IMR-90 (cell line): Measurements from ENCODE around the gene COCH. TPM values are rescaled to one million over a fixed set of nuclear protein-coding genes. Genes with fewer than 3 reads are reported as not detected.

Source experiments
- ATAC-seq: fragments of 200-7000 bp; cut with Tn5 transposase; 2 replicates; pipeline ENCODE4 v1.9.1; 2020; ENCODE audit warnings: low read depth, mild to moderate bottlenecking, moderate library complexity
- BruUV-seq: library from RNA; stranded (reverse); fragments of 400-500 nt; replicated peaks from 2 replicates; lab custom pipeline; 2021; lab: Mats Ljungman, UMichigan
- CTCF ChIA-PET: fragments of 300-600 bp; formaldehyde crosslinking; extraction: SDS; loops from one replicate; lab custom pipeline; 2021; ENCODE audit warnings: antibody characterized with exemption; lab: Yijun Ruan, JAX
- POLR2A ChIA-PET: fragments of 300-600 bp; sonication (Branson Sonifier 250); formaldehyde crosslinking; loops from one replicate; lab custom pipeline; 2022; ENCODE audit warnings: antibody characterized with exemption; ENCODE audit not compliant: unreplicated experiment; lab: Charles Lee
- DNase-seq: peaks from one replicate; pipeline ENCODE4 v3.0.0; 2013
- H2AFZ ChIP-seq: replicated peaks from 2 replicates; pipeline ENCODE3; 2013; ENCODE audit warnings: low read length, mild to moderate bottlenecking; ENCODE audit not compliant: poor library complexity
- H2AK5ac ChIP-seq: 2 replicates; pipeline ENCODE4 v1.6.1; 2013; ENCODE audit warnings: low read depth, low read length, inconsistent platforms
- H2AK9ac ChIP-seq: replicated peaks from 2 replicates; pipeline ENCODE3; 2013; ENCODE audit warnings: mild to moderate bottlenecking, low read depth, low read length, moderate library complexity; ENCODE audit not compliant: poor library complexity
- H2BK120ac ChIP-seq: 2 replicates; pipeline ENCODE4 v1.6.1; 2013; ENCODE audit warnings: low read depth, low read length, inconsistent platforms
- H2BK15ac ChIP-seq: 3 replicates; pipeline ENCODE4 v1.6.1; 2013; ENCODE audit warnings: low read depth, low read length, inconsistent platforms
- H2BK20ac ChIP-seq: 2 replicates; pipeline ENCODE4 v1.6.1; 2013; ENCODE audit warnings: low read depth, mild to moderate bottlenecking, inconsistent platforms, low read length, moderate library complexity
- H2BK5ac ChIP-seq: 2 replicates; pipeline ENCODE4 v1.6.1; 2013; ENCODE audit warnings: mild to moderate bottlenecking, low read depth, low read length, inconsistent platforms; ENCODE audit not compliant: poor library complexity, severe bottlenecking
- H3K14ac ChIP-seq: replicated peaks from 2 replicates; pipeline ENCODE4 v1.6.1; 2013; ENCODE audit warnings: low read depth, low read length, inconsistent platforms
- H3K18ac ChIP-seq: 2 replicates; pipeline ENCODE4 v1.6.1; 2013; ENCODE audit warnings: low read depth, low read length, control low read depth
- H3K23ac ChIP-seq: 2 replicates; pipeline ENCODE4 v1.6.1; 2013; ENCODE audit warnings: low read depth, low read length, inconsistent platforms
- H3K27ac ChIP-seq: 2 replicates; pipeline ENCODE4 v1.5.1; 2013; ENCODE audit warnings: mild to moderate bottlenecking, control low read depth, low read length; ENCODE audit not compliant: insufficient read depth
- H3K27me3 ChIP-seq: 2 replicates; pipeline ENCODE4 v1.6.1; 2013; ENCODE audit warnings: low read length; ENCODE audit not compliant: control insufficient read depth, insufficient read depth
- H3K36me3 ChIP-seq: 2 replicates; pipeline ENCODE4 v1.6.1; 2013; ENCODE audit warnings: low read length, mixed read lengths; ENCODE audit not compliant: control insufficient read depth, insufficient read depth
- H3K4ac ChIP-seq: 2 replicates; pipeline ENCODE4 v1.6.1; 2013; ENCODE audit warnings: low read depth, low read length, inconsistent platforms
- H3K4me1 ChIP-seq: 2 replicates; pipeline ENCODE4 v1.6.1; 2013; ENCODE audit warnings: low read length, mixed read lengths; ENCODE audit not compliant: control insufficient read depth, insufficient read depth
- H3K4me2 ChIP-seq: 2 replicates; pipeline ENCODE4 v1.6.1; 2013; ENCODE audit warnings: low read depth, mild to moderate bottlenecking, control low read depth, low read length, moderate library complexity
- H3K4me3 ChIP-seq: 2 replicates; pipeline ENCODE4 v1.5.1; 2013; ENCODE audit warnings: low read depth, mild to moderate bottlenecking, control low read depth, low read length, moderate library complexity; ENCODE audit not compliant: insufficient read depth
- H3K56ac ChIP-seq: 2 replicates; pipeline ENCODE4 v1.6.1; 2013; ENCODE audit warnings: low read length, inconsistent platforms; ENCODE audit not compliant: insufficient read depth; ENCODE audit errors: extremely low read depth
- H3K79me1 ChIP-seq, 2 experiments: 2 replicates each; pipeline ENCODE4 v1.6.1; 2013; ENCODE audit warnings: low read length in 2 of 2, inconsistent platforms in 1 of 2, low read depth in 1 of 2
- H3K9ac ChIP-seq: 2 replicates; pipeline ENCODE4 v1.6.1; 2013; ENCODE audit warnings: low read depth, low read length, control low read depth
- H3K9me1 ChIP-seq: 2 replicates; pipeline ENCODE4 v1.6.1; 2013; ENCODE audit warnings: low read length, inconsistent platforms; ENCODE audit not compliant: insufficient read depth
- H3K9me3 ChIP-seq: 2 replicates; pipeline ENCODE4 v1.6.1; 2013; ENCODE audit warnings: low read length; ENCODE audit not compliant: control insufficient read depth, insufficient read depth
- H4K20me1 ChIP-seq: 2 replicates; pipeline ENCODE4 v1.6.1; 2013; ENCODE audit warnings: low read length, inconsistent platforms; ENCODE audit not compliant: insufficient read depth
- H4K5ac ChIP-seq: 2 replicates; pipeline ENCODE4 v1.6.1; 2013; ENCODE audit warnings: mild to moderate bottlenecking, low read depth, low read length, control low read depth
- H4K8ac ChIP-seq, 2 experiments: 2 replicates each; pipeline ENCODE4 v1.6.1; 2013; ENCODE audit warnings: low read depth in 2 of 2, low read length in 2 of 2, control low read depth in 1 of 2, inconsistent platforms in 1 of 2
- H4K91ac ChIP-seq: 2 replicates; pipeline ENCODE4 v1.6.1; 2013; ENCODE audit warnings: low read depth, low read length, inconsistent platforms; ENCODE audit not compliant: insufficient read depth
- MAFK ChIP-seq: IDR thresholded peaks from 2 replicates; pipeline ENCODE4 v1.6.1; 2012; ENCODE audit warnings: low read depth, low read length, improper control_type of control experiment
- MXI1 ChIP-seq: IDR thresholded peaks from 2 replicates; pipeline ENCODE4 v1.6.1; 2012; ENCODE audit warnings: low read depth, mild to moderate bottlenecking, low read length, moderate library complexity, borderline replicate concordance
- RAD21 ChIP-seq: IDR thresholded peaks from 2 replicates; pipeline ENCODE4 v1.6.1; 2012; ENCODE audit warnings: low read length, improper control_type of control experiment
- WGBS, 2 experiments: methylation state at CpG; one replicate each; pipeline versions ENCODE4 v1.1.5 to v1.1.7; 2013; ENCODE audit warnings: missing lambda C conversion rate in 2 of 2; ENCODE audit not compliant: insufficient read length in 1 of 2; ENCODE audit errors: extremely low coverage in 2 of 2; 5-methylcytosine and 5-hydroxymethylcytosine counted together
- dilution Hi-C: fragments of 300-500 bp; cut with HindIII; formaldehyde crosslinking; loops from one replicate; pipeline ENCODE4 v1.14.3; 2018; ENCODE audit warnings: low sequenced_read_pairs; ENCODE audit not compliant: unreplicated experiment
- in situ Hi-C: fragments of 300-500 bp; cut with MboI; formaldehyde crosslinking; loops from 3 replicates; pipeline ENCODE4 v1.14.3; 2019; ENCODE audit warnings: low sequenced_read_pairs, inconsistent platforms, mixed read lengths
- intact Hi-C: fragments of 100-400 bp; cut with micrococcal nuclease; formaldehyde crosslinking; loops from 2 replicates; pipeline ENCODE4 v1.10.0; 2022
- polyA plus RNA-seq, 3 experiments: library from polyadenylated mRNA; depleted of rRNA; stranded (reverse); fragments of >200 nt; gene quantifications; 2 replicates each; pipeline ENCODE4 v1.2.3, GENCODE V29; 2012; ENCODE audit warnings: low replicate concordance in 1 of 3
- total RNA-seq: library from RNA; depleted of rRNA; stranded (reverse); fragments of >200 nt; gene quantifications from 2 replicates; pipeline ENCODE4 v1.2.3, GENCODE V29; 2012
- TF ChIP-seq, protein P1 (sequence below): conservative IDR thresholded peaks from 2 replicates; pipeline ENCODE4 v1.5.1; 2012; ENCODE audit warnings: mild to moderate bottlenecking, low read depth, low read length, improper control_type of control experiment

The COCH gene
- total and polyA plus RNA-seq, 2 of the 4 experiments (the other 2 are of a cell fraction), result 0.17 to 0.18 TPM

DNA sequence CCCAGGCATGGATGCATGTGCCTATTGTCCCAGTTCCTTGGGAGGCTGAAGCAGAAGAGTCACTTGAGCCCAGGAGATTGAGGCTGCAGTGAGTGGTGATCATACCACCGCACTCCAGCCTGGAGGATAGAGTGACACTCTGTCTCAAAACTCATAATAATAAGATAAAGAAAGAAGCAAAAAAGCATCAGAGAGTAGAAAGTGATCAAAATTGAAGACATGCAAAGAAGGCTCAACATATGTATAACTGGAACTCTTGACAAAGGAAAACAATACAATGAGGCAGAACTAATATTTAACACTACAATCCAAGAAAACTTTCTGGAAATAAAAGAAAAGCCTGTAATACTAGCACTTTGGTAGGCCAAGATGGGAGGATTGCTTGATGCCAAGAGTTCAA, 48.3 kb upstream of the COCH start:
- whole genome bisulfite sequencing, 2 experiments, result no CpG with 5 or more reads among the region's 1 CpG
- Histone ChIP-seq H3K27me3 (no peaks in the 10 kb centered on the region; the same call in none of the 2 replicates), H2BK5ac (no peak overlapping the region), H3K9ac (no peak overlapping the region), H2AK9ac (no peak overlapping the region), H3K27ac (no peak overlapping the region), H3K4ac (no peak overlapping the region), H2AK5ac (no peak overlapping the region), H3K4me2 (no peak overlapping the region), H4K91ac (no peak overlapping the region), H2BK15ac (no peak overlapping the region), H3K18ac (no peak overlapping the region), H3K14ac (no peak overlapping the region), H3K4me3 (no peak overlapping the region), H4K5ac (no peak overlapping the region), H3K9me1 (no peaks in the 10 kb centered on the region), H3K23ac (no peak overlapping the region), H4K8ac (no peak overlapping the region), H3K36me3 (no peaks in the 10 kb centered on the region), H3K79me1 (no peaks in the 10 kb centered on the region), H4K20me1 (no peaks in the 10 kb centered on the region), H2BK20ac (no peak overlapping the region), H2AFZ (no peak overlapping the region), H3K4me1 (no peaks in the 10 kb centered on the region), H2BK120ac (no peak overlapping the region), H3K56ac (no peak overlapping the region), H3K9me3 (peaks cover 3% of the 10 kb centered on the region; the same call in 1 of the 2 replicates)
- dilution Hi-C loops (no loop called here), intact Hi-C loops (no loop called here), in situ Hi-C loops (no loop called here)
- BruUV-seq, result no TSS peak
- ChIA-PET POLR2A (no interaction called here), CTCF (no interaction called here)
- DNase-seq (no peak), ATAC-seq (no peak)
- TF ChIP-seq MXI1 (no peak), MAFK (no peak), RAD21 (no peak)
- TF ChIP-seq, protein P1, sequence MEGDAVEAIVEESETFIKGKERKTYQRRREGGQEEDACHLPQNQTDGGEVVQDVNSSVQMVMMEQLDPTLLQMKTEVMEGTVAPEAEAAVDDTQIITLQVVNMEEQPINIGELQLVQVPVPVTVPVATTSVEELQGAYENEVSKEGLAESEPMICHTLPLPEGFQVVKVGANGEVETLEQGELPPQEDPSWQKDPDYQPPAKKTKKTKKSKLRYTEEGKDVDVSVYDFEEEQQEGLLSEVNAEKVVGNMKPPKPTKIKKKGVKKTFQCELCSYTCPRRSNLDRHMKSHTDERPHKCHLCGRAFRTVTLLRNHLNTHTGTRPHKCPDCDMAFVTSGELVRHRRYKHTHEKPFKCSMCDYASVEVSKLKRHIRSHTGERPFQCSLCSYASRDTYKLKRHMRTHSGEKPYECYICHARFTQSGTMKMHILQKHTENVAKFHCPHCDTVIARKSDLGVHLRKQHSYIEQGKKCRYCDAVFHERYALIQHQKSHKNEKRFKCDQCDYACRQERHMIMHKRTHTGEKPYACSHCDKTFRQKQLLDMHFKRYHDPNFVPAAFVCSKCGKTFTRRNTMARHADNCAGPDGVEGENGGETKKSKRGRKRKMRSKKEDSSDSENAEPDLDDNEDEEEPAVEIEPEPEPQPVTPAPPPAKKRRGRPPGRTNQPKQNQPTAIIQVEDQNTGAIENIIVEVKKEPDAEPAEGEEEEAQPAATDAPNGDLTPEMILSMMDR, result no peak
